H9 (cell line): ENCODE measurements around the gene HOXD12. TPM values are rescaled to one million over a fixed set of nuclear protein-coding genes. Genes with fewer than 3 reads are reported as not detected.

ENCODE experiments used
- DNase-seq: peaks from one replicate; pipeline ENCODE4 v3.0.0-alpha.2; 2017
- H2AFZ ChIP-seq: one replicate; pipeline ENCODE4 v1.6.1; 2013; ENCODE audit warnings: mild to moderate bottlenecking, low read length, control low read depth, moderate library complexity
- H2AK5ac ChIP-seq: 2 replicates; pipeline ENCODE4 v1.6.1; 2013; ENCODE audit warnings: low read length, control low read depth, mixed read lengths; ENCODE audit not compliant: insufficient read length
- H2BK120ac ChIP-seq: one replicate; pipeline ENCODE4 v1.6.1; 2013; ENCODE audit warnings: low read depth, mild to moderate bottlenecking, low read length, control low read depth, inconsistent platforms; ENCODE audit not compliant: poor library complexity, severe bottlenecking
- H2BK12ac ChIP-seq: 2 replicates; pipeline ENCODE4 v1.6.1; 2013; ENCODE audit warnings: low read length, control low read depth, mixed read lengths, low read depth; ENCODE audit not compliant: insufficient read length
- H2BK15ac ChIP-seq: 2 replicates; pipeline ENCODE4 v1.6.1; 2013; ENCODE audit warnings: low read depth, low read length, control low read depth
- H2BK20ac ChIP-seq: one replicate; pipeline ENCODE4 v1.6.1; 2013; ENCODE audit warnings: low read depth, mild to moderate bottlenecking, low read length, control low read depth, inconsistent platforms; ENCODE audit not compliant: poor library complexity, severe bottlenecking
- H2BK5ac ChIP-seq: 2 replicates; pipeline ENCODE4 v1.6.1; 2013; ENCODE audit warnings: low read length, control low read depth, mixed read lengths; ENCODE audit not compliant: insufficient read length
- H3K14ac ChIP-seq: 2 replicates; pipeline ENCODE4 v1.6.1; 2013; ENCODE audit warnings: low read length, control low read depth; ENCODE audit not compliant: insufficient read depth
- H3K18ac ChIP-seq: 2 replicates; pipeline ENCODE4 v1.6.1; 2013; ENCODE audit warnings: low read depth, mild to moderate bottlenecking, mixed read lengths, low read length, control low read depth; ENCODE audit not compliant: insufficient read length
- H3K23ac ChIP-seq: 2 replicates; pipeline ENCODE4 v1.6.1; 2013; ENCODE audit warnings: low read length, control low read depth, mixed read lengths, low read depth; ENCODE audit not compliant: insufficient read length
- H3K23me2 ChIP-seq: 2 replicates; pipeline ENCODE4 v1.6.1; 2013; ENCODE audit warnings: low read depth, mild to moderate bottlenecking, mixed read lengths, low read length, control low read depth; ENCODE audit not compliant: insufficient read length, poor library complexity, severe bottlenecking
- H3K27ac ChIP-seq: 2 replicates; pipeline ENCODE4 v1.5.1; 2013; ENCODE audit warnings: low read length, control low read depth, mixed read lengths, low read depth; ENCODE audit not compliant: insufficient read length
- H3K27me3 ChIP-seq: 2 replicates; pipeline ENCODE4 v1.6.1; 2013; ENCODE audit warnings: low read length, control low read depth, inconsistent platforms; ENCODE audit not compliant: insufficient read depth
- H3K4ac ChIP-seq: 2 replicates; pipeline ENCODE4 v1.6.1; 2013; ENCODE audit warnings: low read depth, mild to moderate bottlenecking, control low read depth, inconsistent platforms, low read length, moderate library complexity
- H3K4me1 ChIP-seq: 2 replicates; pipeline ENCODE4 v1.6.1; 2013; ENCODE audit warnings: low read length, control low read depth, inconsistent platforms; ENCODE audit not compliant: insufficient read depth
- H3K4me2 ChIP-seq: 2 replicates; pipeline ENCODE4 v1.6.1; 2013; ENCODE audit warnings: low read length, control low read depth, mixed read lengths; ENCODE audit not compliant: insufficient read length, insufficient read depth
- H3K56ac ChIP-seq: 2 replicates; pipeline ENCODE4 v1.6.1; 2013; ENCODE audit warnings: low read depth, mild to moderate bottlenecking, mixed read lengths, low read length, control low read depth; ENCODE audit not compliant: insufficient read length
- H3K79me1 ChIP-seq: 2 replicates; pipeline ENCODE4 v1.6.1; 2013; ENCODE audit warnings: low read depth, mild to moderate bottlenecking, moderate library complexity, low read length, control low read depth, inconsistent platforms; ENCODE audit not compliant: insufficient read depth, poor library complexity, severe bottlenecking
- H3K79me2 ChIP-seq: 2 replicates; pipeline ENCODE4 v1.6.1; 2013; ENCODE audit warnings: low read length, control low read depth, inconsistent platforms; ENCODE audit not compliant: insufficient read depth
- H3K9ac ChIP-seq: 2 replicates; pipeline ENCODE4 v1.6.1; 2013; ENCODE audit warnings: low read length, control low read depth, mixed read lengths; ENCODE audit not compliant: insufficient read length; ENCODE audit errors: extremely low read depth
- H3K9me3 ChIP-seq: one replicate; pipeline ENCODE4 v1.6.1; 2013; ENCODE audit warnings: low read depth, low read length, inconsistent platforms; ENCODE audit not compliant: control insufficient read depth
- H3T11ph ChIP-seq: one replicate; pipeline ENCODE4 v1.6.1; 2013; ENCODE audit warnings: mild to moderate bottlenecking, low read length, control low read depth, inconsistent platforms
- H4K20me1 ChIP-seq: one replicate; pipeline ENCODE4 v1.6.1; 2013; ENCODE audit not compliant: control insufficient read depth, insufficient read length, insufficient read depth
- H4K5ac ChIP-seq: 2 replicates; pipeline ENCODE4 v1.6.1; 2013; ENCODE audit warnings: low read depth, mild to moderate bottlenecking, mixed read lengths, low read length, control low read depth; ENCODE audit not compliant: insufficient read length
- H4K8ac ChIP-seq: replicated peaks from 2 replicates; pipeline ENCODE4 v1.6.1; 2013; ENCODE audit warnings: low read length, control low read depth, mixed read lengths, low read depth; ENCODE audit not compliant: insufficient read length
- H4K91ac ChIP-seq: 2 replicates; pipeline ENCODE4 v1.6.1; 2013; ENCODE audit warnings: low read depth, mild to moderate bottlenecking, moderate library complexity, mixed read lengths, low read length, control low read depth; ENCODE audit not compliant: insufficient read length
- H3K27ac Mint-ChIP-seq, 3 experiments: 2 replicates in 2 of 3; 3 replicates in 1 of 3; pipeline ENCODE4 v1.8.0; 2020 to 2021; ENCODE audit warnings: mixed read lengths in 3 of 3, mild to moderate bottlenecking in 1 of 3, moderate library complexity in 1 of 3
- H3K27me3 Mint-ChIP-seq: 2 replicates; pipeline ENCODE4 v1.8.0; 2021; ENCODE audit warnings: low read depth, mild to moderate bottlenecking, moderate library complexity, mixed read lengths
- H3K36me3 Mint-ChIP-seq, 3 experiments: 2 replicates in 2 of 3; 3 replicates in 1 of 3; pipeline ENCODE4 v1.8.0; 2020 to 2021; ENCODE audit warnings: low read depth in 3 of 3, mixed read lengths in 3 of 3; ENCODE audit not compliant: insufficient read depth in 1 of 3
- H3K4me1 Mint-ChIP-seq, 2 experiments: 2 replicates each; pipeline ENCODE4 v1.8.0; 2020; ENCODE audit warnings: mixed read lengths in 2 of 2
- H3K4me3 Mint-ChIP-seq, 2 experiments: 2 replicates in 1 of 2; 3 replicates in 1 of 2; pipeline ENCODE4 v1.8.0; 2020 to 2021; ENCODE audit warnings: mild to moderate bottlenecking in 2 of 2, mixed read lengths in 2 of 2, moderate library complexity in 1 of 2
- H3K9me3 Mint-ChIP-seq, 2 experiments: 2 replicates in 1 of 2; 3 replicates in 1 of 2; pipeline ENCODE4 v1.8.0; 2020; ENCODE audit warnings: mild to moderate bottlenecking in 2 of 2, mixed read lengths in 2 of 2, moderate library complexity in 1 of 2
- WGBS: extraction: QIAGEN DNeasy Blood & Tissue Kit; methylation state at CpG from one replicate; pipeline ENCODE4 v1.1.7; 2013; ENCODE audit warnings: missing lambda C conversion rate, low lambda C conversion rate, mixed read lengths; ENCODE audit not compliant: insufficient read length; ENCODE audit errors: extremely low coverage; 5-methylcytosine and 5-hydroxymethylcytosine counted together
- total RNA-seq: library from RNA; stranded (reverse); gene quantifications from 2 replicates; pipeline ENCODE4 v1.2.1, GENCODE V29; 2021
- TF ChIP-seq, protein P1 (sequence below): fragments of 200-600 bp; sonication (generic); conservative IDR thresholded peaks from 3 replicates; pipeline ENCODE4 v1.8.0; 2021; ENCODE audit warnings: antibody characterized with exemption, mild to moderate bottlenecking

HOXD12 gene
- total RNA-seq, 1 experiment from 2014 or later = not detected

- peaks cover 0 to 18% of the 10 kb centered on the region in 2 experiments for H3K9me3 Mint-ChIP-seq
Observed at GRCh38 chr2:176109192-176109901, 9.8 kb downstream of the HOXD12 start.

More at GRCh38 chr2:176109192-176109901, 9.8 kb downstream of the HOXD12 start:
- Histone ChIP-seq H3K56ac (no peak overlapping the region), H3K79me1 (no peaks in the 10 kb centered on the region), H3K9ac (no peak overlapping the region), H3K4me2 (no peak overlapping the region), H2BK12ac (no peak overlapping the region), H3K4ac (no peak overlapping the region), H3K27ac (no peak overlapping the region), H2BK120ac (no peak overlapping the region), H3K9me3 (no peaks in the 10 kb centered on the region), H3K4me1 (no peaks in the 10 kb centered on the region), H2AK5ac (no peak overlapping the region), H4K20me1 (no peaks in the 10 kb centered on the region), H3K23me2 (no peaks in the 10 kb centered on the region), H3K27me3 (peaks cover 93% of the 10 kb centered on the region), H4K8ac (no peak overlapping the region), H3K23ac (no peak overlapping the region), H2BK15ac (no peak overlapping the region), H4K91ac (no peak overlapping the region), H2BK20ac (no peak overlapping the region), H4K5ac (no peak overlapping the region), H3K14ac (no peak overlapping the region), H3T11ph (no peak overlapping the region), H3K79me2 (no peaks in the 10 kb centered on the region), H2AFZ (no peak overlapping the region), H2BK5ac (no peak overlapping the region), H3K18ac (no peak overlapping the region)
- peaks cover 11 to 39% of the 10 kb centered on the region in 2 experiments for H3K4me1 Mint-ChIP-seq
- no peak overlapping the region for H3K27ac Mint-ChIP-seq
- DNase-seq = peak; percentile 23
- 0 out of 5 replicates have a peak overlapping the region, but pooled peaks of 1 of the 2 experiments have one; percentile 6 for H3K4me3 Mint-ChIP-seq
- TF ChIP-seq, protein P1, sequence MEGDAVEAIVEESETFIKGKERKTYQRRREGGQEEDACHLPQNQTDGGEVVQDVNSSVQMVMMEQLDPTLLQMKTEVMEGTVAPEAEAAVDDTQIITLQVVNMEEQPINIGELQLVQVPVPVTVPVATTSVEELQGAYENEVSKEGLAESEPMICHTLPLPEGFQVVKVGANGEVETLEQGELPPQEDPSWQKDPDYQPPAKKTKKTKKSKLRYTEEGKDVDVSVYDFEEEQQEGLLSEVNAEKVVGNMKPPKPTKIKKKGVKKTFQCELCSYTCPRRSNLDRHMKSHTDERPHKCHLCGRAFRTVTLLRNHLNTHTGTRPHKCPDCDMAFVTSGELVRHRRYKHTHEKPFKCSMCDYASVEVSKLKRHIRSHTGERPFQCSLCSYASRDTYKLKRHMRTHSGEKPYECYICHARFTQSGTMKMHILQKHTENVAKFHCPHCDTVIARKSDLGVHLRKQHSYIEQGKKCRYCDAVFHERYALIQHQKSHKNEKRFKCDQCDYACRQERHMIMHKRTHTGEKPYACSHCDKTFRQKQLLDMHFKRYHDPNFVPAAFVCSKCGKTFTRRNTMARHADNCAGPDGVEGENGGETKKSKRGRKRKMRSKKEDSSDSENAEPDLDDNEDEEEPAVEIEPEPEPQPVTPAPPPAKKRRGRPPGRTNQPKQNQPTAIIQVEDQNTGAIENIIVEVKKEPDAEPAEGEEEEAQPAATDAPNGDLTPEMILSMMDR = no peak
- H3K27me3 Mint-ChIP-seq = peaks cover 96% of the 10 kb centered on the region
- H3K36me3 Mint-ChIP-seq = no peaks in the 10 kb centered on the region; a peak in 2 of 7 replicates
- no CpG with 5 or more reads among the region's 26 CpGs for WGBS
